ENCODE data around the gene ZNF57. TPM values are rescaled to one million over a fixed set of nuclear protein-coding genes. Genes with fewer than 3 reads are reported as not detected.

ZNF57 gene
- total RNA-seq, 1 donor from 2014 or later: not detected

DNA sequence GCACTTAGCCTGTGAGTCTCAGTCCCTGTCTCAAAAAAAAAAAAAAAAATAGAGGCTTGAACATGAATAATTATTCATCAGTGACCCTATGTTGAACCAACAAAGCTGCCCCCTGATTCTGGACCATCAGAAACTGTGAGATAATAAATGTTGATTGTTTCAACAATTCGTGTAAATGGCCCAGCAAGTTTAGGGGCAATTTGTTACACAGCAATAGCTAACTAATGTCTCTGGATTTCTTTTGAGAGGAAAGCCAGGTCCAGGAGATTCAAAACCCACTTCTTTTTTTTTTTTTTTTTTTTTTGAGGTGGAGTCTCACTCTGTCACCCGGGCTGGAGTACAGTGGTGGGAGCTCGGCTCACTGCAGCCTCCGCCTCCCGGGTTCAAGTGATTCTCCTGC, 64.1 kb downstream of the ZNF57 start:
- H3K27me3 Mint-ChIP-seq (ENCODE audit: low read depth, unreplicated experiment): peaks cover 33% of the 10 kb centered on the region
- Histone ChIP-seq H2AFZ (ENCODE audit: low read depth, low read length) (no peak overlapping the region), H3K4me1 (ENCODE audit: insufficient read depth, low read length) (no peaks in the 10 kb centered on the region), H3K36me3 (ENCODE audit: insufficient read depth, low read length) (no peaks in the 10 kb centered on the region), H3K4me3 (ENCODE audit: insufficient read depth, low read depth, low read length) (no peak overlapping the region), H3K4me2 (ENCODE audit: low read length) (no peak overlapping the region), H3K27ac (ENCODE audit: low read depth, low read length) (no peak overlapping the region), H3K79me2 (ENCODE audit: insufficient read depth, low read length) (no peaks in the 10 kb centered on the region), H3K27me3 (ENCODE audit: insufficient read depth, low read length) (no peaks in the 10 kb centered on the region), H3K9ac (ENCODE audit: low read length) (no peak overlapping the region), H3K9me3 (ENCODE audit: insufficient read depth, low read depth, low read length) (no peaks in the 10 kb centered on the region), H4K20me1 (ENCODE audit: insufficient read depth, low read length) (no peaks in the 10 kb centered on the region)
- FAIRE-seq: no peak
- no peak for TF ChIP-seq EZH2 (IDR thresholded peaks at IDR 0.05; ENCODE audit: insufficient read depth, low read length)
- TF ChIP-seq, protein P1, sequence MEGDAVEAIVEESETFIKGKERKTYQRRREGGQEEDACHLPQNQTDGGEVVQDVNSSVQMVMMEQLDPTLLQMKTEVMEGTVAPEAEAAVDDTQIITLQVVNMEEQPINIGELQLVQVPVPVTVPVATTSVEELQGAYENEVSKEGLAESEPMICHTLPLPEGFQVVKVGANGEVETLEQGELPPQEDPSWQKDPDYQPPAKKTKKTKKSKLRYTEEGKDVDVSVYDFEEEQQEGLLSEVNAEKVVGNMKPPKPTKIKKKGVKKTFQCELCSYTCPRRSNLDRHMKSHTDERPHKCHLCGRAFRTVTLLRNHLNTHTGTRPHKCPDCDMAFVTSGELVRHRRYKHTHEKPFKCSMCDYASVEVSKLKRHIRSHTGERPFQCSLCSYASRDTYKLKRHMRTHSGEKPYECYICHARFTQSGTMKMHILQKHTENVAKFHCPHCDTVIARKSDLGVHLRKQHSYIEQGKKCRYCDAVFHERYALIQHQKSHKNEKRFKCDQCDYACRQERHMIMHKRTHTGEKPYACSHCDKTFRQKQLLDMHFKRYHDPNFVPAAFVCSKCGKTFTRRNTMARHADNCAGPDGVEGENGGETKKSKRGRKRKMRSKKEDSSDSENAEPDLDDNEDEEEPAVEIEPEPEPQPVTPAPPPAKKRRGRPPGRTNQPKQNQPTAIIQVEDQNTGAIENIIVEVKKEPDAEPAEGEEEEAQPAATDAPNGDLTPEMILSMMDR (IDR thresholded peaks at IDR 0.05; ENCODE audit: insufficient read depth, low read depth, low read length): no peak
- H3K9me3 Mint-ChIP-seq (ENCODE audit: unreplicated experiment): no peaks in the 10 kb centered on the region
- no peaks in the 10 kb centered on the region for H3K4me1 Mint-ChIP-seq (ENCODE audit: low read depth, unreplicated experiment)
- no peak overlapping the region for H3K27ac Mint-ChIP-seq (ENCODE audit: unreplicated experiment)
- H3K4me3 Mint-ChIP-seq (ENCODE audit: unreplicated experiment): no peak overlapping the region
- no peaks in the 10 kb centered on the region for H3K36me3 Mint-ChIP-seq (ENCODE audit: low read depth, unreplicated experiment)
- DNase-seq (ENCODE audit: low read depth): no peak

DNA sequence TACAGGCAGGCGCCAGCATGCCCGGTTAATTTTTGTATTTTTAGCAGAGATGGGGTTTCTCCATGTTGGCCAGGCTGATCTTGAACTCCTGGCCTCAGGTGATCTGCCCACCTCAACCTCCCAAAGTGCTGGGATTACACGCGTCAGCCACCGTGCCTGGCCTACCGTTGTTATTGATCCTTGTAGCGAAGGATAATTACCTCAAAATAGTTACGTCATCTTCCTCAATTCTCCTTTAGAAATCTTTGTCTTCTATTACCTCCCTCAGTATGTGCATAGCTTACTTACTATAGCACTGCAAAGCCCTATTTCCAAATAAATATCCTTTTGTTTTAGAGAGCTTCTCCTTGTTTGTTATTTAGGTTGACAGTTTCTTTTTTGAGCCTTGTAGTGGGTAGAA, 67.2 kb downstream of the ZNF57 start:
- no peak for FAIRE-seq
- no peak overlapping the region for H3K27ac Mint-ChIP-seq (ENCODE audit: unreplicated experiment)

More for the DNA sequence above, 67.2 kb downstream of the ZNF57 start:
- TF ChIP-seq EZH2 (IDR thresholded peaks at IDR 0.05; ENCODE audit: insufficient read depth, low read length): no peak
- TF ChIP-seq, protein P1 (IDR thresholded peaks at IDR 0.05; ENCODE audit: insufficient read depth, low read depth, low read length): no peak
- no peaks in the 10 kb centered on the region for H3K79me2 ChIP-seq (ENCODE audit: insufficient read depth, low read length)
- no peak overlapping the region for H3K4me3 ChIP-seq (ENCODE audit: insufficient read depth, low read depth, low read length)
- no peak overlapping the region for H3K27ac ChIP-seq (ENCODE audit: low read depth, low read length)
- H3K4me1 Mint-ChIP-seq (ENCODE audit: low read depth, unreplicated experiment): no peaks in the 10 kb centered on the region
- H3K9me3 ChIP-seq (ENCODE audit: insufficient read depth, low read depth, low read length): no peaks in the 10 kb centered on the region
- H3K9me3 Mint-ChIP-seq (ENCODE audit: unreplicated experiment): no peaks in the 10 kb centered on the region
- H3K27me3 ChIP-seq (ENCODE audit: insufficient read depth, low read length): no peaks in the 10 kb centered on the region
- H3K36me3 ChIP-seq (ENCODE audit: insufficient read depth, low read length): no peaks in the 10 kb centered on the region
- no peak overlapping the region for H3K4me3 Mint-ChIP-seq (ENCODE audit: unreplicated experiment)
- no peak overlapping the region for H2AFZ ChIP-seq (ENCODE audit: low read depth, low read length)
- no peak overlapping the region for H3K9ac ChIP-seq (ENCODE audit: low read length)
- no peaks in the 10 kb centered on the region for H4K20me1 ChIP-seq (ENCODE audit: insufficient read depth, low read length)
- no peaks in the 10 kb centered on the region for H3K36me3 Mint-ChIP-seq (ENCODE audit: low read depth, unreplicated experiment)
- H3K27me3 Mint-ChIP-seq (ENCODE audit: low read depth, unreplicated experiment): peaks cover 41% of the 10 kb centered on the region
- H3K4me2 ChIP-seq (ENCODE audit: low read length): no peak overlapping the region
- no peak for DNase-seq (ENCODE audit: low read depth)
- H3K4me1 ChIP-seq (ENCODE audit: insufficient read depth, low read length): no peaks in the 10 kb centered on the region

Other genes with a start within 250 kb of the ZNF57 start
- gene GNG7, start 198.2 kb upstream of the ZNF57 start, total RNA-seq: 1.8 and 2.4 TPM in 2 replicates
- gene DIRAS1, start 179.6 kb upstream of the ZNF57 start, total RNA-seq: 5.9 and 9.3 TPM in 2 replicates
- gene SLC39A3, start 160.9 kb upstream of the ZNF57 start, total RNA-seq: 30.0 and 38.0 TPM in 2 replicates
- 69.0 and 76.1 TPM in 2 replicates for gene SGTA, start 117.7 kb upstream of the ZNF57 start, total RNA-seq
- gene THOP1, start 115.4 kb upstream of the ZNF57 start, total RNA-seq: 60.3 and 73.4 TPM in 2 replicates
- 3.1 and 3.6 TPM in 2 replicates for gene ZNF554, start 81.1 kb upstream of the ZNF57 start, total RNA-seq
- 6.0 and 8.8 TPM in 2 replicates for gene ZNF555, start 59.5 kb upstream of the ZNF57 start, total RNA-seq
- gene ZNF556, start 33.6 kb upstream of the ZNF57 start, total RNA-seq: not detected in 2 replicates
- 1.4 and 1.5 TPM in 2 replicates for gene ZNF77, start 44.0 kb downstream of the ZNF57 start, total RNA-seq
- 0.11 TPM in 1 of 2 replicates, not detected in the other for gene TLE6, start 76.6 kb downstream of the ZNF57 start, total RNA-seq
- 0.48 and 0.79 TPM in 2 replicates for gene TLE2, start 128.4 kb downstream of the ZNF57 start, total RNA-seq
- 200 and 210 TPM in 2 replicates for gene TLE5, start 161.6 kb downstream of the ZNF57 start, total RNA-seq
- 39.9 and 41.0 TPM in 2 replicates for gene GNA11, start 193.4 kb downstream of the ZNF57 start, total RNA-seq
- gene GNA15, start 235.1 kb downstream of the ZNF57 start, total RNA-seq: not detected in 2 replicates

Measured in astrocyte (in vitro differentiated cells and primary cell).